ENCODE measurements around the gene TRPM2.
"Not testable (repeated sequence)": the region's sequence is repeated elsewhere in the genome, so short reads cannot be mapped to it uniquely, and the experiment has no call there.

- not testable (repeated sequence) for TF ChIP-seq SP1 (IDR thresholded peaks at IDR 0.05; ENCODE audit: low read depth, low read length); SREBF1 (IDR thresholded peaks at IDR 0.05; ENCODE audit: low read length); CTCF (IDR thresholded peaks at IDR 0.05 in 2 of 3, conservative IDR thresholded peaks at IDR 0.05 in 1 of 3; ENCODE audit: control insufficient read depth in 2 of 3, extremely low read depth in 1 of 3, insufficient read depth in 1 of 3, low read depth in 3 of 3, low read length in 3 of 3); FOS (IDR thresholded peaks at IDR 0.05; ENCODE audit: borderline replicate concordance, extremely low read depth, insufficient read length); POLR2A (IDR thresholded peaks at IDR 0.05; ENCODE audit: low read depth, low read length); NR2C1 (IDR thresholded peaks at IDR 0.05); RCOR1 (conservative IDR thresholded peaks at IDR 0.05; ENCODE audit: low read depth, low read length); RB1 (IDR thresholded peaks at IDR 0.05; ENCODE audit: borderline replicate concordance); HSF1 (IDR thresholded peaks at IDR 0.05; ENCODE audit: low read depth, low read length); MXI1 (IDR thresholded peaks at IDR 0.05; ENCODE audit: low read depth, low read length); KDM1A (IDR thresholded peaks at IDR 0.05; ENCODE audit: borderline replicate concordance); BHLHE40 (IDR thresholded peaks at IDR 0.05; ENCODE audit: borderline replicate concordance in 1 of 2, low read depth in 2 of 2, low read length in 1 of 2)
Observed at GRCh38 chr21:44417621-44418107, 64.2 kb downstream of the TRPM2 start.
